Parathyroid adenoma (tissue), 2 donors: Measurements from ENCODE around the gene STXBP4.

ENCODE experiments used
- H2AFZ ChIP-seq: fragments of 300-600 bp; sonication (generic); one replicate; pipeline ENCODE4 v1.7.0; 2017; ENCODE audit warnings: antibody characterized with exemption, mild to moderate bottlenecking
- H3K27ac ChIP-seq: fragments of 300-600 bp; sonication (generic); one replicate; pipeline ENCODE4 v1.7.0; 2017
- H3K27me3 ChIP-seq: fragments of 300-600 bp; sonication (generic); one replicate; pipeline ENCODE4 v1.7.0; 2017; ENCODE audit warnings: low read length; ENCODE audit not compliant: control insufficient read depth, insufficient read depth
- H3K36me3 ChIP-seq: fragments of 300-600 bp; sonication (generic); one replicate; pipeline ENCODE4 v1.7.0; 2017; ENCODE audit warnings: low read length; ENCODE audit not compliant: control insufficient read depth, insufficient read depth
- H3K4me1 ChIP-seq: fragments of 300-600 bp; sonication (generic); one replicate; pipeline ENCODE4 v1.7.0; 2017; ENCODE audit warnings: control low read depth
- H3K4me2 ChIP-seq: fragments of 300-600 bp; sonication (generic); one replicate; pipeline ENCODE4 v1.7.0; 2017; ENCODE audit warnings: low read length
- H3K4me3 ChIP-seq: fragments of 300-600 bp; sonication (generic); one replicate; pipeline ENCODE4 v1.7.0; 2017; ENCODE audit warnings: low read depth, low read length
- H3K79me2 ChIP-seq: fragments of 300-600 bp; sonication (generic); one replicate; pipeline ENCODE4 v1.7.0; 2017; ENCODE audit warnings: control low read depth
- H3K9ac ChIP-seq: fragments of 300-600 bp; sonication (generic); one replicate; pipeline ENCODE4 v1.7.0; 2017; ENCODE audit warnings: mild to moderate bottlenecking
- H3K9me3 ChIP-seq: fragments of 300-600 bp; sonication (generic); one replicate; pipeline ENCODE4 v1.7.0; 2017; ENCODE audit warnings: low read length; ENCODE audit not compliant: control insufficient read depth
- TF ChIP-seq, protein P1 (sequence below): fragments of 300-600 bp; sonication (generic); IDR thresholded peaks from one replicate; pipeline ENCODE4 v1.7.0; 2017; ENCODE audit warnings: antibody characterized with exemption, mild to moderate bottlenecking
- donor health status: primary hyperparathyroidism.

Gene STXBP4

GRCh38 chr17:55175788-55176427 lies 207.3 kb downstream of the STXBP4 start:
- Histone ChIP-seq H3K27me3 (no peaks in the 10 kb centered on the region), H3K9ac (no peak overlapping the region), H3K4me1 (peaks cover 2% of the 10 kb centered on the region), H3K36me3 (no peaks in the 10 kb centered on the region), H3K27ac (no peak overlapping the region), H3K9me3 (no peaks in the 10 kb centered on the region), H3K4me2 (no peak overlapping the region), H3K4me3 (no peak overlapping the region), H2AFZ (peak overlapping the region; percentile 1), H3K79me2 (no peaks in the 10 kb centered on the region)
- TF ChIP-seq, protein P1, sequence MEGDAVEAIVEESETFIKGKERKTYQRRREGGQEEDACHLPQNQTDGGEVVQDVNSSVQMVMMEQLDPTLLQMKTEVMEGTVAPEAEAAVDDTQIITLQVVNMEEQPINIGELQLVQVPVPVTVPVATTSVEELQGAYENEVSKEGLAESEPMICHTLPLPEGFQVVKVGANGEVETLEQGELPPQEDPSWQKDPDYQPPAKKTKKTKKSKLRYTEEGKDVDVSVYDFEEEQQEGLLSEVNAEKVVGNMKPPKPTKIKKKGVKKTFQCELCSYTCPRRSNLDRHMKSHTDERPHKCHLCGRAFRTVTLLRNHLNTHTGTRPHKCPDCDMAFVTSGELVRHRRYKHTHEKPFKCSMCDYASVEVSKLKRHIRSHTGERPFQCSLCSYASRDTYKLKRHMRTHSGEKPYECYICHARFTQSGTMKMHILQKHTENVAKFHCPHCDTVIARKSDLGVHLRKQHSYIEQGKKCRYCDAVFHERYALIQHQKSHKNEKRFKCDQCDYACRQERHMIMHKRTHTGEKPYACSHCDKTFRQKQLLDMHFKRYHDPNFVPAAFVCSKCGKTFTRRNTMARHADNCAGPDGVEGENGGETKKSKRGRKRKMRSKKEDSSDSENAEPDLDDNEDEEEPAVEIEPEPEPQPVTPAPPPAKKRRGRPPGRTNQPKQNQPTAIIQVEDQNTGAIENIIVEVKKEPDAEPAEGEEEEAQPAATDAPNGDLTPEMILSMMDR, result no peak

- TF ChIP-seq, protein P1, result no peak
These were observed 208.7 kb downstream of the STXBP4 start for GRCh38 chr17:55177159-55177854.

GRCh38 chr17:55177855-55178217 lies 209.3 kb downstream of the STXBP4 start:
- Histone ChIP-seq H3K36me3 (no peaks in the 10 kb centered on the region), H3K9me3 (no peaks in the 10 kb centered on the region), H3K27me3 (no peaks in the 10 kb centered on the region), H2AFZ (no peak overlapping the region), H3K79me2 (no peaks in the 10 kb centered on the region), H3K9ac (no peak overlapping the region), H3K4me2 (no peak overlapping the region), H3K27ac (no peak overlapping the region), H3K4me1 (peaks cover 2% of the 10 kb centered on the region), H3K4me3 (no peak overlapping the region)
- TF ChIP-seq, protein P1, result no peak

More at GRCh38 chr17:55177159-55177854, 208.7 kb downstream of the STXBP4 start:
- H3K4me1 ChIP-seq, result peaks cover 2% of the 10 kb centered on the region
- H3K9ac ChIP-seq, result no peak overlapping the region
- no peak overlapping the region for H2AFZ ChIP-seq
- no peak overlapping the region for H3K27ac ChIP-seq
- no peaks in the 10 kb centered on the region for H3K27me3 ChIP-seq
- H3K4me3 ChIP-seq, result no peak overlapping the region
- no peaks in the 10 kb centered on the region for H3K9me3 ChIP-seq
- H3K36me3 ChIP-seq, result no peaks in the 10 kb centered on the region
- H3K79me2 ChIP-seq, result no peaks in the 10 kb centered on the region
- H3K4me2 ChIP-seq, result no peak overlapping the region

DNA sequence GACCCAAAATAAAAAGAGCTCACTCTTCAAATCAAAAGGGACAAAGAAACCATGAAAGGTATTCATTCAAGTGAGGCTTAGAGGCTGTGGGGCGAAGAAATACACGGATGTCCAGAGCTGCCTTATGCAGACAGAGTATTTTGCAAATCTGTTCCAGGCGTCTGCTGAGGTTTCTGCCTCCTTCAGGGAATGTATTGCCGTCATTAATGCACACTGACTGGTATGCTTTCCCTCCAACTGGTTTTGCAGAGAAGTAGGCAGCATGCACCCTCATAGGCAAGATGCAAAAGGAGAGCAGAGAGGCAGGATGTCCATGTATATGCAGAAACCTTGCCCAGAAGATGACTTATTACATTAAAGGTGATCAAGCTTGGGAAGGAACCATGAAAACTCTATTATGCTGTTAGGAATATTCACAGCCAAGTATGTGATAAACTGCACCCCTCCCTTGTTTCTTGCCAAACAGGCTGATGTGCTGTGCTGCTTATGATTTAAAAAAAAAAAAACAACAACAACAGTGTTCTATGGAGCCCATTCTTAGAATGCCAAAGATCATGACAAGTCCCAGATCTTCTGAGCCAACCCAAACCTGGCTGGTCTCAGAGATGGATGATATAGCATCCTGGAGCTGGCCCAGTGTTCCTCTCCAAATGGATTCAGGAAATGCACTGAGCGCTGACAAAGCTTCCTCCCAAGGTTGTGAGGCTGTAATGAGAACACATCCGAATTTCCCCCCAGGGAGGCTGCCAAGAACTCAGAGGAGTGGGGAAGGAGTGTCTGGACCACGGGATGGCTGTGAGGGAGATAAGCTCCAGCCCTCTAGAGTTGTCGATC lies 218.6 kb downstream of the STXBP4 start:
- TF ChIP-seq, protein P1, result no peak
- no peaks in the 10 kb centered on the region for H3K27me3 ChIP-seq

More for the DNA sequence above, 218.6 kb downstream of the STXBP4 start:
- no peaks in the 10 kb centered on the region for H3K36me3 ChIP-seq
- no peak overlapping the region for H3K9ac ChIP-seq
- no peaks in the 10 kb centered on the region for H3K9me3 ChIP-seq
- no peak overlapping the region for H3K27ac ChIP-seq
- H3K4me1 ChIP-seq, result no peaks in the 10 kb centered on the region
- H2AFZ ChIP-seq, result no peak overlapping the region
- H3K79me2 ChIP-seq, result no peaks in the 10 kb centered on the region
- no peak overlapping the region for H3K4me3 ChIP-seq
- H3K4me2 ChIP-seq, result no peak overlapping the region
